Activated CD8-positive, alpha-beta T cell treated with anti-CD3 and anti-CD28 coated beads, Interleukin-2, amount 10 ng/mL, durations not matched to agents 7 days and 5 days (primary cell): ENCODE data around the gene GRID1. TPM values are rescaled to one million over a fixed set of nuclear protein-coding genes. Genes with fewer than 3 reads are reported as not detected.
A peak's percentile ranks its signal among the peaks of the same experiment; 100 is the strongest.

ENCODE experiments used
- ATAC-seq: fragments of 150-1000 bp; cut with Tn5 transposase; one replicate; pipeline ENCODE4 v1.10.0; 2021; ENCODE audit warnings: moderate library complexity
- CTCF ChIA-PET: fragments of 350-600 bp; sonication (Branson Sonifier 250); formaldehyde crosslinking; loops from one replicate; lab custom pipeline; 2021; ENCODE audit warnings: antibody characterized with exemption; lab: Charles Lee
- POLR2A ChIA-PET: fragments of 350-600 bp; sonication (Branson Sonifier 250); formaldehyde crosslinking; loops from one replicate; lab custom pipeline; 2021; ENCODE audit warnings: antibody characterized with exemption; lab: Charles Lee
- DNase-seq: peaks from one replicate; pipeline ENCODE4 v3.0.0-alpha.2; 2020
- H3K27ac Mint-ChIP-seq: one replicate; pipeline ENCODE4 v1.8.0; 2021; ENCODE audit warnings: mild to moderate bottlenecking, mixed read lengths
- H3K27me3 Mint-ChIP-seq: one replicate; pipeline ENCODE4 v1.8.0; 2021; ENCODE audit warnings: low read depth, mixed read lengths
- H3K36me3 Mint-ChIP-seq: one replicate; pipeline ENCODE4 v1.8.0; 2021; ENCODE audit warnings: low read depth, mixed read lengths
- H3K4me1 Mint-ChIP-seq: one replicate; pipeline ENCODE4 v1.8.0; 2021; ENCODE audit warnings: low read depth, mixed read lengths
- H3K4me3 Mint-ChIP-seq: one replicate; pipeline ENCODE4 v1.8.0; 2021; ENCODE audit warnings: mild to moderate bottlenecking, mixed read lengths
- H3K9me3 Mint-ChIP-seq: one replicate; pipeline ENCODE4 v1.8.0; 2022; ENCODE audit warnings: mixed read lengths; ENCODE audit not compliant: insufficient read depth
- total RNA-seq, 2 experiments: library from RNA; stranded (reverse); gene quantifications; one replicate each; pipeline ENCODE4 v1.2.3, GENCODE V29; 2021

GRID1 gene
- total RNA-seq, 2 experiments from 2014 or later = not detected

DNA sequence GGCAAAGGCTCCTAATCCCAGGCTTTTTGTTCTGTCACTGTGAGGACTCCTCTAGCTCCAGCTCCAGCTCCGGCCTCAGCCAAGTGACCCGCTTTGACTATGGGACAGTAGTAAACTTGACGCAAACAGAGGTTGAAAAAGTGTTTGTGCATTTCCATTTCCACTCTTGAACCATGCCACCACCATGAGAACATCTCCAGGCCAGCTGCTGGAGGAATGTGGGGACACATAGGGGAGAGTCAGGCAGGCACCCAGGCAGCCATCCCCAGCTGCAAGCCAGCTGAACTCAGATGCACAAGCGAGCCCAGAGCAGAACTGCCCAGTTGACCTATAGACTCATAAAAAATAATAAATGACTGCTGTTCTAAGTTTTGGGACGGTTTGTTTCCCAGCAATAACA is 224.7 kb downstream of the GRID1 start:
- H3K27ac Mint-ChIP-seq = no peak overlapping the region
- ChIA-PET POLR2A (no interaction called here), CTCF (no interaction called here)
- H3K4me1 Mint-ChIP-seq = no peaks in the 10 kb centered on the region
- no peak overlapping the region for H3K4me3 Mint-ChIP-seq
- no peaks in the 10 kb centered on the region for H3K27me3 Mint-ChIP-seq
- DNase-seq = no peak
- ATAC-seq = no peak
- no peaks in the 10 kb centered on the region for H3K9me3 Mint-ChIP-seq
- H3K36me3 Mint-ChIP-seq = no peaks in the 10 kb centered on the region

DNA sequence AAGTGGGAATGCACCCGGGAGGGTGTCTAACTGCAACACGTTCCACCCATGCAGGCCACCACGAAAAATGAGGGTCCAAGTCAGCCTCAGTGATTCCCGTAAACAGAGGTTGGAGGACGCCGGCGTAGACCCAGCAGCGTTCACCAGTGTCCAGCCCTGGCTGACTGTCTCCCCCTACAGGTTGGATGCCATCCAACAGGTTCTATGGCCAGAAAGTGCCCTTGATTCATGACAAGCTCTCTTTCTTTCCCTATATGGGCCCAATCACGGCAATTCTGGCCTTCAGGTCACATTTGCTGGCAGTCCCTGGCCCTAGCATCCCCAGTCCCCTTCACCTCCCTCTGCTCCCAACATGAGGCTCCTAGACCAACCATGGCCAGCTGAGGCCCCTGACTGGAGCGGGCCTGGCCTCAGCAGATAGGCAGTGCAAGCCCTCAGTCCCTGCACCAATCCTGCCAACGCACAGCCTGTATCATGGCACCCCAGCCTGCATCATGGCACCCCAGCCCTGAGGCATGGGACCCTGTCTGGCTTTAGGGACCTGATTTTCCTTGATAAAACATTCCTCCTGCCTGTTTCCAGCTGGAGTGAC is 227.4 kb downstream of the GRID1 start:
- CTCF ChIA-PET = no interaction called here

DNA sequence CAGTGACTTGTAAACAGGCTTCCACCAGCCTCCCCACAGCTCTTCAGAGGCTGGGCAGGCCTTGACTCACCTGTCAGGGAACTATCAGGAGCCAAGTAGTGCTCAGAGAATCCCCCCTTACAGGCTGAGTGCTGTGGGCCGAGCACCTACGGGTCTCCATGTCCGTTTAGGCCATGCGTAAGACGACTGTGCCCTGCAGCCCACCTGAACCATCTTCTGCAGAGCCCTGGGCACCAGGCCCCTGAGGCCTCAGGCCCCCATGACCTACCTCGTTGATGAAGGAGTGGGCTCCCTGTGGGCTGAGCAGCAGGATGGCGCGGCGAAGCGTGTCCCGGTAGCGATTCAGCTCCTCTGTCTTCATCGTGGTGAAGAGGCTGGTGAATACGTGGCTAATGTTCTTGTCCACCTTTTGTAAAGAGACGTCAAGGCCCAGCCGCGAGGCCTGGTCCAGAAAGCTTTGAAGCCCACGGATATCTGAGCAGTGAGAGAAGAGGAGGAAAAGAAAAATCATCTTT is 228.0 kb downstream of the GRID1 start:
- ATAC-seq (no peak), DNase-seq (no peak)
- no peaks in the 10 kb centered on the region for H3K27me3 Mint-ChIP-seq
- H3K4me3 Mint-ChIP-seq = no peak overlapping the region
- POLR2A ChIA-PET = no interaction called here
- no peaks in the 10 kb centered on the region for H3K4me1 Mint-ChIP-seq
- H3K27ac Mint-ChIP-seq = no peak overlapping the region
- CTCF ChIA-PET = no interaction called here
- H3K36me3 Mint-ChIP-seq = no peaks in the 10 kb centered on the region
- no peaks in the 10 kb centered on the region for H3K9me3 Mint-ChIP-seq

More for the DNA sequence above, 227.4 kb downstream of the GRID1 start:
- Mint-ChIP-seq H3K4me1 (no peaks in the 10 kb centered on the region), H3K27me3 (no peaks in the 10 kb centered on the region), H3K27ac (no peak overlapping the region), H3K36me3 (no peaks in the 10 kb centered on the region), H3K4me3 (no peak overlapping the region), H3K9me3 (no peaks in the 10 kb centered on the region)
- POLR2A ChIA-PET = no interaction called here
- ATAC-seq (no peak), DNase-seq (peak; percentile 22)

DNA sequence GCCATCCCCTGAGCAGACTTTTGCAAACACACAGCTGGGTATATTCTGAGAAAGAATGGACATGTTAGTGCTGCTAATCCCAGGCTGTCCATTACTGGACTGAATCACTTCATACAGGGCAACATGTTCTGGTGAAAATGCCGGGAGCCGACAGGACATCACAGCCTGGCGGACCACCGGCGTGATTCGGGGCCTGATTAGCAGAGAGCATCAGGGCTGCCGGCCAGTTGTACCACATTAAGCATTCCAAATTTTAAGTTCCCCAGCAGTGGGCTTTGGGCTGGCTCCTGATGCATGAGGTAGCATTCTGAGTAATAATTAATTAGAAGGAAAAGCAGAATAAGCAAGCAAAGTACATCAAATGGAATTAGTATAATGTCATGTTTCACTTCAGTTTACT is 229.0 kb downstream of the GRID1 start:
- H3K36me3 Mint-ChIP-seq = no peaks in the 10 kb centered on the region
- DNase-seq (no peak), ATAC-seq (no peak)
- CTCF ChIA-PET = no interaction called here
- H3K9me3 Mint-ChIP-seq = no peaks in the 10 kb centered on the region
- no peak overlapping the region for H3K4me3 Mint-ChIP-seq
- POLR2A ChIA-PET = no interaction called here
- H3K27ac Mint-ChIP-seq = no peak overlapping the region
- H3K27me3 Mint-ChIP-seq = no peaks in the 10 kb centered on the region
- H3K4me1 Mint-ChIP-seq = no peaks in the 10 kb centered on the region

DNA sequence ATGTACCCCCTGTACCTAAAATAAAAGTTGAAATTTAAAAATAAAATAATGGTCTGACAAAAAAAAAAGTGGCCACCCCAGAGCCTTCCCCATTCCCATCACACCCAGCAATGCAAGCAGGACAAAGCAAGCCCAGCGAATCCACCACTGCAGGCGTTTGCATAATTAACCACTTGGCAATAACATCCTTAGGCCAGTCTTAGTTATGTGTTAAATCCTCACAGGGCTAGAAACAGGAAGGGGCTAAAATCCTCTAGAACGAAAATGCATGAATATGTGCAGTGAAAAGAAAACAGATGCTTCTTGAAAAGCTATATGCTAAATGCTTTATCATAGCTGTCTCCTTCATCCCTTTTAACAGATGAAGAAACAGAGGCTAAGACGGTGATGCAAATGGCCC is 229.7 kb downstream of the GRID1 start:
- ChIA-PET POLR2A (no interaction called here), CTCF (no interaction called here)
- no peaks in the 10 kb centered on the region for H3K9me3 Mint-ChIP-seq
- no peak overlapping the region for H3K4me3 Mint-ChIP-seq
- no peaks in the 10 kb centered on the region for H3K4me1 Mint-ChIP-seq
- no peak overlapping the region for H3K27ac Mint-ChIP-seq
- no peaks in the 10 kb centered on the region for H3K36me3 Mint-ChIP-seq
- H3K27me3 Mint-ChIP-seq = no peaks in the 10 kb centered on the region
- no peak for ATAC-seq
- no peak for DNase-seq

DNA sequence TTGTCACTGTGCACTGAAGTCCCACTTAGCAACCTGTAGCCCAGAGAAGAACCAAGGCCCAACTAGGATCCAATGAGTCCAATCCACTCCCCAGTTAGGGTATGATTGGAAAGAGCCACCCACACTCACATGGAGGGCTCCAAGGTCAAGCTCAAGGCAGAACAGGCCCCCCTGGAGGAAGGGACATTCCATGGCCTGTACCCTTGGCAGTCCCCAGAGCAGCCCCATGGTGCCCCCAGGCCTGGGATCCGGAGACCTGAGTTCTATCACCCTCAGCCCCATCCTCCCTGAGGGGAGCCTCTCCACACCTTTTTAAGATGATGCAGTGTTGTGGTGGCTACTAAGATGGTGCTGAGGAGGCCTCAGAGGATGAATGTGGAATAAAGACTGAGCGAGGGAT is 231.4 kb downstream of the GRID1 start:
- DNase-seq (no peak), ATAC-seq (no peak)
- no peak overlapping the region for H3K4me3 Mint-ChIP-seq
- no peaks in the 10 kb centered on the region for H3K9me3 Mint-ChIP-seq
- H3K27ac Mint-ChIP-seq = no peak overlapping the region
- H3K27me3 Mint-ChIP-seq = no peaks in the 10 kb centered on the region
- ChIA-PET POLR2A (no interaction called here), CTCF (no interaction called here)
- no peaks in the 10 kb centered on the region for H3K36me3 Mint-ChIP-seq
- H3K4me1 Mint-ChIP-seq = no peaks in the 10 kb centered on the region

DNA sequence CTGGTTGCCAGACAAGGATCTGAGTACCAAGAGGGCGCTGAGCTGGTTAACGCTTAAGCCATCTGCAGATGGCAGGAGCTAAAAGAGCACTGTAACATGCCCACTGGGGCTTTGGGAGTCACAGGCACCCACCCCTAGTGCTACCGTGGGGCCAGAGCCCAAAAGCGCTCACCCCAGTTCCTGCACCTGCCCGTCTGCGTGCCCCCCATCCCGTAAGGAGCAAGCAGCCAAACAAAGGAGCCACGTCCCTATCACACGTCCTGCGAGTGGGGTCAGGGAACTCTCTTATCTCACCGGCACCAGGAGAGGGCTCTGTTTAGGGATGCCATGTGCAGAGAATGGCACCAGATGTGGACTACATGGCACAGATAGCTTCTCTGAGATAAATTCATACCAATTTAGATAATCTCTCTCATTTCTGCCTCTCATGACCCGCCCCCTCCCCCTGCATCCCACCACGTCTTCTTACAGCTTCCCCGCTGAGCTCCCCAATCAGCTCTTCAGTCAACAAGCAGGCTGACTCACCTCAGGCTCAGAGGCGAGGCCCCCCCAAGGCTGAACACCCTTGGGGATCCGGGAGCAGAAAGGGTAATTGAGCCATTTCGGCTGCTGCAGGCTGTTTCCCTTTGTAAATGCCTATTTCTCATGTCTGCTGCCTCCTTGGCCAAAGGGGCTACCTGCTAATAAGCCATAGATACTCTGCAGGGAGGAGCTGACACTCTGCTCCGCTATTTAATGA is 235.7 kb downstream of the GRID1 start:
- Mint-ChIP-seq H3K36me3 (no peaks in the 10 kb centered on the region), H3K27me3 (peaks cover 2% of the 10 kb centered on the region), H3K9me3 (no peaks in the 10 kb centered on the region), H3K27ac (no peak overlapping the region), H3K4me1 (no peaks in the 10 kb centered on the region), H3K4me3 (no peak overlapping the region)
- ATAC-seq (no peak), DNase-seq (no peak)
- ChIA-PET POLR2A (no interaction called here), CTCF (no interaction called here)

DNA sequence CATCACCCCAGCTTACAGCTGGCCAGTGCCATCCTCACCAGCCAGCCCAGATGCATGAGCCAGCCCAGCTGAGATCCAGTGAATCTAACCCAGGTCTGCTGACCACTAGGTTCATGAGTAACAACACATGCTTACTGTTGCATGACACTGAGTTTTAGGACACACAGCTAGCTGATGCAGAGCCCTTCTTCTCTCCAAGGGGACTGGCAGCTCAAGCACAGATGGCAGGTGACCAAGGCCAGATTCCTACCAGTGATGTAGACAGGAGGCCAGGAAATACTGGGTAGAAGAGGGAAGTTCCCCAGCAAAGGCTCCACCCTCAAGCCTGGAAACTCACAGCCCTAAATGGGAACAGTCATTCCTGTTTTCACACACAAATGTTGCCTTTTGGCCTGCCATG is 236.6 kb downstream of the GRID1 start:
- no peaks in the 10 kb centered on the region for H3K4me1 Mint-ChIP-seq
- H3K4me3 Mint-ChIP-seq = no peak overlapping the region
- DNase-seq (no peak), ATAC-seq (no peak)
- H3K27me3 Mint-ChIP-seq = peaks cover 2% of the 10 kb centered on the region
- ChIA-PET POLR2A (no interaction called here), CTCF (no interaction called here)
- no peaks in the 10 kb centered on the region for H3K9me3 Mint-ChIP-seq
- H3K27ac Mint-ChIP-seq = no peak overlapping the region
- H3K36me3 Mint-ChIP-seq = no peaks in the 10 kb centered on the region

DNA sequence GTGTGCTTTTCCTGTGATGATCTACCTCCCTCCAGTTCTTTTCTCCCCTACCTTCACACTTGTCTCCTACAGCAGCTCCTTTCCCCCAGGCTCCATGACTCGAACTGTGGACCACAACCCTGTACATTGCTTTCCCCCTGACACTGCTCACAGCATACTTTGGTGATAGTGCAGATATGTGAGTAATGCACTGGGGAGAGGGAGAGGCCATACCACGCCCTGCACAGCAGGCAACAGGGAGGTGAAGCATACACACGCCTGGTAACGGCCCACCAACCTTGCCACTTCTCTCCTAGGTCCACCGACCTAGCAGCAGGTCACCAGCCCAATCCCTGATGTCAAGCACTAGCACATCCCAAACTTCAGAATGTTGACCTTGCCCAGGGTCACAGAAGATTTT is 238.2 kb downstream of the GRID1 start:
- no peak overlapping the region for H3K27ac Mint-ChIP-seq
- H3K9me3 Mint-ChIP-seq = no peaks in the 10 kb centered on the region
- H3K36me3 Mint-ChIP-seq = no peaks in the 10 kb centered on the region
- H3K4me3 Mint-ChIP-seq = no peak overlapping the region
- H3K27me3 Mint-ChIP-seq = peaks cover 2% of the 10 kb centered on the region
- ATAC-seq (no peak), DNase-seq (no peak)
- no peaks in the 10 kb centered on the region for H3K4me1 Mint-ChIP-seq
- CTCF ChIA-PET = no interaction called here
- POLR2A ChIA-PET = no interaction called here

DNA sequence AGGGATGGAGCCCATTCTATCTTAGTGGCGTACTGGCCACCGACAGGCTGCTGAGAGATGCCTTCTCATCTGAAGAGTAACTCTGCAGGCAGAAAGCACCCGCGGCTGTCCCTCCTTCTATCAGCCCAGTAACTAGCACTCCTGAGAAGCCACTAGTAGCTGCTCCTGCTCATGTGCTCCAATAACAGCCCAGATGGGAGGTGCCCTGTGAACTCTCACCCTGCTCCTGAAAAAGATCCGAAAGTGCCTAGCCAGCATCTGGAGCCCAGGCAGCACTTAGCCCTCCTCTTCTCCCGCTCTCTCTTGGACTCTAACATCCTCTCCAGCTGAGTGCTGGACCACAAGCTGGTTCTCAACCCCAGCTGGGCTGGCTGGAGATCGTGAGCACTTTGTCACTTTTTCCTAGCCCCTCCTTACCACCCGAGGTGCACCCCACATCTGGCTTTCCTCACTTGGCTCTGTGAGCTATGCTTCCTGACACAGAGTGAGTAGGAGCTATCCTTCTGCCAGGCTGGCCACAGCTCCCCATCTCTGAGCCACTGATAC is 239.2 kb downstream of the GRID1 start:
- no peak for DNase-seq
- CTCF ChIA-PET = no interaction called here
- POLR2A ChIA-PET = no interaction called here
- no peaks in the 10 kb centered on the region for H3K36me3 Mint-ChIP-seq
- H3K4me1 Mint-ChIP-seq = no peaks in the 10 kb centered on the region
- H3K27me3 Mint-ChIP-seq = peaks cover 2% of the 10 kb centered on the region
- H3K27ac Mint-ChIP-seq = no peak overlapping the region
- H3K4me3 Mint-ChIP-seq = no peak overlapping the region
- no peaks in the 10 kb centered on the region for H3K9me3 Mint-ChIP-seq
- ATAC-seq = no peak

DNA sequence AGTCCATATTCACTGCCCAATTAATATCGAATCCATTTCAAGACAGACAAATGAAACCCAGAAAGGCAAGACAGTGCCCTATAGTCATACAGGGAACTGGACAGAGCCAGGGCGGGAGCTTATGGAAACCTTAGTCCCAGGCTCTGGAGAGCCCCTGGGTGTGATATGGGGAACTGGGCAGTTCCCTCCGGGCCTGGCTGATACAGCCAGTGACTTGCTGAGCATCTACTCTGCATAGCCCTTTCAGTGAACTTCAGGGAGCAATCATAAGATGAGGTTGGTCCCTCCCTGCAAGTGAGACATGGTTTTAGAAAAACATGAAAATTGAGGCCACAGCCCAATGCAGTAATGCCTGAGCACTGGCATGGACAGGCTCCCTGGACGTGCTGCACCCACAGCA is 241.9 kb downstream of the GRID1 start:
- Mint-ChIP-seq H3K27me3 (peaks cover 2% of the 10 kb centered on the region), H3K9me3 (no peaks in the 10 kb centered on the region), H3K4me1 (no peaks in the 10 kb centered on the region), H3K27ac (no peak overlapping the region), H3K36me3 (no peaks in the 10 kb centered on the region), H3K4me3 (no peak overlapping the region)
- ATAC-seq (no peak), DNase-seq (no peak)
- POLR2A ChIA-PET = no interaction called here
- CTCF ChIA-PET = no interaction called here

DNA sequence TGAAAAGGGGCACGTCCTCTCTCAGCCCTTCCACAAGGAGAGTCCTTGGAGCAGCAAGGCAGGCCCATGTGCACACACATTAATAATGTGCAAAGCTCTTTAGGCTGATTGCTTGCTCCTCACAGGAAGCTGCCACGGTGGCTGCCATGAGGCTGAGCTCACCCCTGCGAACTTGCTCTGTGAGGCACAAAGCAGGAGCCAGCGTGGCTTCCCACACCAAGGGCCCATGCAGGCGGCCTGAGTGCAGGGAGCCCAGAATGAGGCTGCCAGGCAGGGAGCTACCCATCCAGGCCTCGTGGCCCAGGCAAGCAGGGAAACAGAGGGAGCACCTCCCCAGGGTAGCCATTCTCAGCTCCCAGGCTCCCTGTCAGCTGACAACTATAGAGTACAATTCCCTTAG is 242.9 kb downstream of the GRID1 start:
- Mint-ChIP-seq H3K27me3 (peaks cover 2% of the 10 kb centered on the region), H3K36me3 (no peaks in the 10 kb centered on the region), H3K4me1 (no peaks in the 10 kb centered on the region), H3K27ac (no peak overlapping the region), H3K9me3 (no peaks in the 10 kb centered on the region), H3K4me3 (no peak overlapping the region)
- no peak for ATAC-seq
- CTCF ChIA-PET = no interaction called here
- no peak for DNase-seq
- POLR2A ChIA-PET = interaction anchor here (0.6 kb wide), 1 partner anchor 909 kb away, joined by 3 read pairs; no protein-coding TSS in a partner anchor
